GM21786 (cell line): ENCODE measurements around the gene RGCC.
"Not testable (repeated sequence)": the region's sequence is repeated elsewhere in the genome, so short reads cannot be mapped to it uniquely, and the experiment has no call there.

Source experiments
- ATAC-seq: cut with Tn5 transposase; IDR thresholded peaks from one replicate; pipeline ENCODE4 v1.9.1; 2021; ENCODE audit not compliant: unreplicated experiment

The RGCC gene

GRCh38 chr13:41488124-41488523 is 30.8 kb downstream of the RGCC start:
- ATAC-seq = peak; percentile 60

GRCh38 chr13:41490371-41491015 is 33.1 kb downstream of the RGCC start:
- no peak for ATAC-seq

- ATAC-seq = no peak
Measured at GRCh38 chr13:41491436-41491835, 34.1 kb downstream of the RGCC start.

- ATAC-seq = peak; percentile 50
Measured at GRCh38 chr13:41492432-41493260, 35.3 kb downstream of the RGCC start.

GRCh38 chr13:41494202-41494601 is 36.9 kb downstream of the RGCC start:
- no peak for ATAC-seq

GRCh38 chr13:41495044-41495443 is 37.7 kb downstream of the RGCC start:
- no peak for ATAC-seq

- ATAC-seq = no peak
Measured at GRCh38 chr13:41496420-41497234, 39.3 kb downstream of the RGCC start.

- ATAC-seq = no peak
Measured at GRCh38 chr13:41497436-41497835, 40.1 kb downstream of the RGCC start.

GRCh38 chr13:41499452-41499851 is 42.1 kb downstream of the RGCC start:
- ATAC-seq = no peak

- ATAC-seq = peak; percentile 38
Measured at GRCh38 chr13:41500511-41500910, 43.2 kb downstream of the RGCC start.

GRCh38 chr13:41501281-41501680 is 43.9 kb downstream of the RGCC start:
- no peak for ATAC-seq

GRCh38 chr13:41502031-41502430 is 44.7 kb downstream of the RGCC start:
- no peak for ATAC-seq

GRCh38 chr13:41502673-41503072 is 45.3 kb downstream of the RGCC start:
- ATAC-seq = peak; percentile 76

GRCh38 chr13:41503356-41503755 is 46.0 kb downstream of the RGCC start:
- ATAC-seq = no peak

GRCh38 chr13:41504657-41505056 is 47.3 kb downstream of the RGCC start:
- not testable (repeated sequence) for ATAC-seq

GRCh38 chr13:41505209-41505835 is 48.0 kb downstream of the RGCC start:
- ATAC-seq = no peak

GRCh38 chr13:41506312-41506711 is 49.0 kb downstream of the RGCC start:
- ATAC-seq = no peak

- ATAC-seq = no peak
Measured at GRCh38 chr13:41509971-41510370, 52.6 kb downstream of the RGCC start.

- no peak for ATAC-seq
Measured at GRCh38 chr13:41511827-41512226, 54.5 kb downstream of the RGCC start.

GRCh38 chr13:41512441-41512840 is 55.1 kb downstream of the RGCC start:
- ATAC-seq = no peak

GRCh38 chr13:41513600-41513999 is 56.2 kb downstream of the RGCC start:
- ATAC-seq = no peak
